Hepatocyte (in vitro differentiated cells): Measurements from ENCODE around the gene GABBR2.

Experiments used
- CTCF ChIP-seq: fragments of 200-600 bp; sonication (generic); IDR thresholded peaks from 2 replicates; pipeline ENCODE4 v1.5.1; 2016; ENCODE audit warnings: antibody characterized with exemption, mild to moderate bottlenecking; ENCODE audit not compliant: poor library complexity
- EZH2 ChIP-seq: fragments of 200-600 bp; sonication (generic); IDR thresholded peaks from 2 replicates; pipeline ENCODE4 v1.6.1; 2016; ENCODE audit warnings: antibody characterized with exemption, mild to moderate bottlenecking, borderline replicate concordance
- EZH2phosphoT487 ChIP-seq: fragments of 200-600 bp; sonication (generic); IDR thresholded peaks from one replicate; pipeline ENCODE4 v1.6.1; 2018; ENCODE audit warnings: antibody characterized with exemption, mild to moderate bottlenecking, low read depth, moderate library complexity; ENCODE audit not compliant: unreplicated experiment, severe bottlenecking

- TF ChIP-seq CTCF (no peak), EZH2 (no peak), EZH2phosphoT487 (no peak)
Measured at GRCh38 chr9:98444601-98445000, 264.1 kb downstream of the GABBR2 start.
